ENCODE results near the gene RCL1. TPM values are rescaled to one million over a fixed set of nuclear protein-coding genes. Genes with fewer than 3 reads are reported as not detected.
A peak's percentile ranks its signal among the peaks of the same experiment; 100 is the strongest.

The RCL1 gene
- total RNA-seq, 1 experiment from 2014 or later: 24.9 TPM

GRCh38 chr9:4756420-4756819 is 36.3 kb upstream of the RCL1 start:
- no peak overlapping the region for H2AFZ ChIP-seq (ENCODE audit: low read length)
- H4K20me1 ChIP-seq (ENCODE audit: insufficient read depth, low read depth, low read length): no peaks in the 10 kb centered on the region
- no peaks in the 10 kb centered on the region for H3K36me3 ChIP-seq (ENCODE audit: insufficient read depth, low read length)
- H3K4me1 ChIP-seq (ENCODE audit: low read length): no peaks in the 10 kb centered on the region
- H3K4me2 ChIP-seq (ENCODE audit: low read depth, low read length, poor library complexity, severe bottlenecking): no peak overlapping the region
- H3K9ac ChIP-seq (ENCODE audit: low read length): no peak overlapping the region
- no peaks in the 10 kb centered on the region for H3K27me3 ChIP-seq (ENCODE audit: low read length)
- no peak overlapping the region for H3K27ac ChIP-seq (ENCODE audit: low read length)
- no peak overlapping the region for H3K4me3 ChIP-seq (ENCODE audit: low read length)
- no peaks in the 10 kb centered on the region for H3K9me3 ChIP-seq (ENCODE audit: low read length)
- H3K79me2 ChIP-seq (ENCODE audit: low read length): no peaks in the 10 kb centered on the region
- no peak for DNase-seq
- H3K9me2 ChIP-seq (replicated peaks; ENCODE audit: insufficient read depth, low read length): no peaks in the 10 kb centered on the region

DNA sequence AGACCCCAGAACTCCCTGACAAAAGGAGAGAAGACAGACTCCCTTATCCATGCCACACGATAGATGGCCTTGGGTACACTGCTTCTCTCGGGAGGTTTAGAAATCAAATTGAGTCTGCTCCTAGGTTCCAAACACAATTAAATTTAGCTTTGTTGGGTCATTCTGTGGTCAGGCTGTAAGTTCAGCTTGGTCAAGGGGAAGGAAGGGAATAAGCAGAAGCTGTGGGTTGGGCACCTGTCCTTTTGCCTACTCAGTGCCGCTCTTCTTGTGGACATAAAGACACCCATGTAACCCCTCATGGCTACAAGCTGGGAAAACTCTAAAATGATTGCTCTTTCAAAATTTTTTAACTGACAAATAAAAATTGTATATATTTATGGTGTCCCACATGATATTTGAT is 32.6 kb upstream of the RCL1 start:
- no peak overlapping the region for H3K27ac ChIP-seq (ENCODE audit: low read length)
- H3K4me2 ChIP-seq (ENCODE audit: low read depth, low read length, poor library complexity, severe bottlenecking): no peak overlapping the region
- no peak overlapping the region for H2AFZ ChIP-seq (ENCODE audit: low read length)
- no peak overlapping the region for H3K4me3 ChIP-seq (ENCODE audit: low read length)
- H3K9me2 ChIP-seq (replicated peaks; ENCODE audit: insufficient read depth, low read length): no peaks in the 10 kb centered on the region
- H3K9ac ChIP-seq (ENCODE audit: low read length): no peak overlapping the region
- H3K4me1 ChIP-seq (ENCODE audit: low read length): peaks cover 15% of the 10 kb centered on the region
- no peaks in the 10 kb centered on the region for H3K27me3 ChIP-seq (ENCODE audit: low read length)
- no peak for DNase-seq
- no peaks in the 10 kb centered on the region for H3K36me3 ChIP-seq (ENCODE audit: insufficient read depth, low read length)
- H3K79me2 ChIP-seq (ENCODE audit: low read length): no peaks in the 10 kb centered on the region
- no peaks in the 10 kb centered on the region for H4K20me1 ChIP-seq (ENCODE audit: insufficient read depth, low read depth, low read length)
- H3K9me3 ChIP-seq (ENCODE audit: low read length): no peaks in the 10 kb centered on the region

- Histone ChIP-seq H3K9ac (ENCODE audit: low read length) (peak overlapping the region; percentile 54), H3K9me2 (replicated peaks; ENCODE audit: insufficient read depth, low read length) (no peaks in the 10 kb centered on the region), H3K36me3 (ENCODE audit: insufficient read depth, low read length) (no peaks in the 10 kb centered on the region), H2AFZ (ENCODE audit: low read length) (peak overlapping the region; percentile 82), H4K20me1 (ENCODE audit: insufficient read depth, low read depth, low read length) (no peaks in the 10 kb centered on the region), H3K4me3 (ENCODE audit: low read length) (peak overlapping the region; percentile 68), H3K4me2 (ENCODE audit: low read depth, low read length, poor library complexity, severe bottlenecking) (peak overlapping the region; percentile 89), H3K27ac (ENCODE audit: low read length) (no peak overlapping the region), H3K9me3 (ENCODE audit: low read length) (no peaks in the 10 kb centered on the region), H3K27me3 (ENCODE audit: low read length) (no peaks in the 10 kb centered on the region), H3K79me2 (ENCODE audit: low read length) (no peaks in the 10 kb centered on the region), H3K4me1 (ENCODE audit: low read length) (peaks cover 15% of the 10 kb centered on the region)
- peak; percentile 92 for DNase-seq
These were observed 30.4 kb upstream of the RCL1 start for GRCh38 chr9:4762108-4762885.

- Histone ChIP-seq H3K27ac (ENCODE audit: low read length) (no peak overlapping the region), H3K79me2 (ENCODE audit: low read length) (no peaks in the 10 kb centered on the region), H3K9me2 (replicated peaks; ENCODE audit: insufficient read depth, low read length) (no peaks in the 10 kb centered on the region), H3K9me3 (ENCODE audit: low read length) (no peaks in the 10 kb centered on the region), H4K20me1 (ENCODE audit: insufficient read depth, low read depth, low read length) (no peaks in the 10 kb centered on the region), H3K9ac (ENCODE audit: low read length) (peak overlapping the region; percentile 54), H3K36me3 (ENCODE audit: insufficient read depth, low read length) (no peaks in the 10 kb centered on the region), H3K27me3 (ENCODE audit: low read length) (no peaks in the 10 kb centered on the region), H2AFZ (ENCODE audit: low read length) (peak overlapping the region; percentile 82), H3K4me2 (ENCODE audit: low read depth, low read length, poor library complexity, severe bottlenecking) (peak overlapping the region; percentile 89), H3K4me1 (ENCODE audit: low read length) (peaks cover 15% of the 10 kb centered on the region), H3K4me3 (ENCODE audit: low read length) (peak overlapping the region; percentile 68)
- DNase-seq: no peak
These were observed 29.7 kb upstream of the RCL1 start for GRCh38 chr9:4762886-4763541.

GRCh38 chr9:4764033-4764432 is 28.7 kb upstream of the RCL1 start:
- no peaks in the 10 kb centered on the region for H3K27me3 ChIP-seq (ENCODE audit: low read length)
- H3K27ac ChIP-seq (ENCODE audit: low read length): no peak overlapping the region
- H4K20me1 ChIP-seq (ENCODE audit: insufficient read depth, low read depth, low read length): no peaks in the 10 kb centered on the region
- H3K79me2 ChIP-seq (ENCODE audit: low read length): no peaks in the 10 kb centered on the region
- H3K4me3 ChIP-seq (ENCODE audit: low read length): no peak overlapping the region
- DNase-seq: no peak
- H3K4me1 ChIP-seq (ENCODE audit: low read length): peaks cover 15% of the 10 kb centered on the region
- no peak overlapping the region for H2AFZ ChIP-seq (ENCODE audit: low read length)
- no peaks in the 10 kb centered on the region for H3K9me3 ChIP-seq (ENCODE audit: low read length)
- no peaks in the 10 kb centered on the region for H3K36me3 ChIP-seq (ENCODE audit: insufficient read depth, low read length)
- H3K9ac ChIP-seq (ENCODE audit: low read length): no peak overlapping the region
- H3K4me2 ChIP-seq (ENCODE audit: low read depth, low read length, poor library complexity, severe bottlenecking): no peak overlapping the region
- no peaks in the 10 kb centered on the region for H3K9me2 ChIP-seq (replicated peaks; ENCODE audit: insufficient read depth, low read length)

DNA sequence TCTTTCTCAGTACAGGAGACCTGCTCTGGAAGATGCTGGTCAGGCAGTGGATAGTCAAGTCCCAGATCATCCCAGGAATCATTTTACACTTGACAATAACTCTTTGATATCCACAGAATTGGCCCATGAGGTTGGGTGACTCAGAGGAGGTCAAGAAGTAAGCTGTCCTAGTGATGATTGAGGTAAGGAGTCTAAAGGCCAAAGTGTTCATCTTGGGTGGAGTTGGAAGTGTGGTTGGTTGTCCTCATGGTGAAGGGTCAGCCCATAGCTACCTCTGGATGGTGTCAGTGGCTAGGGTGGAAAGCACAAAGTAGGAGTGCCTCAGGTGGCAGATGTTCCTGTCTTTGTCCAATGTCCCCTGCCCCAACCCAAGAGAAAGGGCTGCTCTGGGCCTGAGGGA is 24.1 kb upstream of the RCL1 start:
- no peak for DNase-seq
- H3K9ac ChIP-seq (ENCODE audit: low read length): no peak overlapping the region
- no peak overlapping the region for H3K4me2 ChIP-seq (ENCODE audit: low read depth, low read length, poor library complexity, severe bottlenecking)
- H3K9me2 ChIP-seq (replicated peaks; ENCODE audit: insufficient read depth, low read length): no peaks in the 10 kb centered on the region
- no peak overlapping the region for H2AFZ ChIP-seq (ENCODE audit: low read length)
- no peaks in the 10 kb centered on the region; the same call in 1 of the 2 replicates for H3K4me1 ChIP-seq (ENCODE audit: low read length)
- H3K36me3 ChIP-seq (ENCODE audit: insufficient read depth, low read length): no peaks in the 10 kb centered on the region
- H3K79me2 ChIP-seq (ENCODE audit: low read length): no peaks in the 10 kb centered on the region
- no peaks in the 10 kb centered on the region for H3K27me3 ChIP-seq (ENCODE audit: low read length)
- H3K9me3 ChIP-seq (ENCODE audit: low read length): no peaks in the 10 kb centered on the region
- no peaks in the 10 kb centered on the region for H4K20me1 ChIP-seq (ENCODE audit: insufficient read depth, low read depth, low read length)
- no peak overlapping the region for H3K4me3 ChIP-seq (ENCODE audit: low read length)
- H3K27ac ChIP-seq (ENCODE audit: low read length): no peak overlapping the region

- Histone ChIP-seq H3K27ac (ENCODE audit: low read length) (no peak overlapping the region), H3K4me1 (ENCODE audit: low read length) (no peaks in the 10 kb centered on the region), H3K4me3 (ENCODE audit: low read length) (no peak overlapping the region), H2AFZ (ENCODE audit: low read length) (no peak overlapping the region; the same call in 1 of the 2 replicates), H3K9me3 (ENCODE audit: low read length) (no peaks in the 10 kb centered on the region), H3K36me3 (ENCODE audit: insufficient read depth, low read length) (no peaks in the 10 kb centered on the region), H3K9me2 (replicated peaks; ENCODE audit: insufficient read depth, low read length) (no peaks in the 10 kb centered on the region), H4K20me1 (ENCODE audit: insufficient read depth, low read depth, low read length) (no peaks in the 10 kb centered on the region), H3K79me2 (ENCODE audit: low read length) (no peaks in the 10 kb centered on the region), H3K4me2 (ENCODE audit: low read depth, low read length, poor library complexity, severe bottlenecking) (no peak overlapping the region), H3K27me3 (ENCODE audit: low read length) (no peaks in the 10 kb centered on the region), H3K9ac (ENCODE audit: low read length) (no peak overlapping the region)
- no peak for DNase-seq
These were observed 23.2 kb upstream of the RCL1 start for GRCh38 chr9:4769321-4770080.

GRCh38 chr9:4771788-4772187 is 21.0 kb upstream of the RCL1 start:
- Histone ChIP-seq H3K27me3 (ENCODE audit: low read length) (no peaks in the 10 kb centered on the region), H2AFZ (ENCODE audit: low read length) (no peak overlapping the region), H3K4me2 (ENCODE audit: low read depth, low read length, poor library complexity, severe bottlenecking) (no peak overlapping the region), H3K27ac (ENCODE audit: low read length) (no peak overlapping the region), H3K4me1 (ENCODE audit: low read length) (no peaks in the 10 kb centered on the region), H3K36me3 (ENCODE audit: insufficient read depth, low read length) (no peaks in the 10 kb centered on the region), H3K9ac (ENCODE audit: low read length) (no peak overlapping the region), H3K4me3 (ENCODE audit: low read length) (no peak overlapping the region), H3K79me2 (ENCODE audit: low read length) (no peaks in the 10 kb centered on the region), H3K9me2 (replicated peaks; ENCODE audit: insufficient read depth, low read length) (no peaks in the 10 kb centered on the region), H3K9me3 (ENCODE audit: low read length) (no peaks in the 10 kb centered on the region), H4K20me1 (ENCODE audit: insufficient read depth, low read depth, low read length) (no peaks in the 10 kb centered on the region)
- DNase-seq: no peak
